GM13977 (cell line): ENCODE results near the gene SLC39A7.

Experiments
- DNase-seq: peaks from one replicate; pipeline ENCODE4 v3.0.0; 2012; ENCODE audit warnings: low spot score
- in situ Hi-C: fragments of 300-500 bp; cut with MboI; formaldehyde crosslinking; loops from one replicate; pipeline ENCODE4 v1.12.0; 2022; ENCODE audit warnings: low sequenced_read_pairs, low pct_unique_long_range_greater_than_20kb, mixed read lengths, inconsistent platforms; ENCODE audit not compliant: unreplicated experiment
- TF ChIP-seq, protein P1 (sequence below): IDR thresholded peaks from 2 replicates; pipeline ENCODE4 v1.5.1; 2012; ENCODE audit warnings: mild to moderate bottlenecking, control low read depth; ENCODE audit not compliant: insufficient read depth; ENCODE audit errors: extremely low read depth, missing control alignments

SLC39A7 gene

GRCh38 chr6:33174784-33175183 lies 25.9 kb upstream of the SLC39A7 start:
- no peak for DNase-seq
- TF ChIP-seq, protein P1, sequence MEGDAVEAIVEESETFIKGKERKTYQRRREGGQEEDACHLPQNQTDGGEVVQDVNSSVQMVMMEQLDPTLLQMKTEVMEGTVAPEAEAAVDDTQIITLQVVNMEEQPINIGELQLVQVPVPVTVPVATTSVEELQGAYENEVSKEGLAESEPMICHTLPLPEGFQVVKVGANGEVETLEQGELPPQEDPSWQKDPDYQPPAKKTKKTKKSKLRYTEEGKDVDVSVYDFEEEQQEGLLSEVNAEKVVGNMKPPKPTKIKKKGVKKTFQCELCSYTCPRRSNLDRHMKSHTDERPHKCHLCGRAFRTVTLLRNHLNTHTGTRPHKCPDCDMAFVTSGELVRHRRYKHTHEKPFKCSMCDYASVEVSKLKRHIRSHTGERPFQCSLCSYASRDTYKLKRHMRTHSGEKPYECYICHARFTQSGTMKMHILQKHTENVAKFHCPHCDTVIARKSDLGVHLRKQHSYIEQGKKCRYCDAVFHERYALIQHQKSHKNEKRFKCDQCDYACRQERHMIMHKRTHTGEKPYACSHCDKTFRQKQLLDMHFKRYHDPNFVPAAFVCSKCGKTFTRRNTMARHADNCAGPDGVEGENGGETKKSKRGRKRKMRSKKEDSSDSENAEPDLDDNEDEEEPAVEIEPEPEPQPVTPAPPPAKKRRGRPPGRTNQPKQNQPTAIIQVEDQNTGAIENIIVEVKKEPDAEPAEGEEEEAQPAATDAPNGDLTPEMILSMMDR: no peak
- in situ Hi-C loops: no loop called here

GRCh38 chr6:33175436-33176069 lies 25.1 kb upstream of the SLC39A7 start:
- DNase-seq: no peak
- TF ChIP-seq, protein P1: no peak
- in situ Hi-C loops: no loop called here

DNA sequence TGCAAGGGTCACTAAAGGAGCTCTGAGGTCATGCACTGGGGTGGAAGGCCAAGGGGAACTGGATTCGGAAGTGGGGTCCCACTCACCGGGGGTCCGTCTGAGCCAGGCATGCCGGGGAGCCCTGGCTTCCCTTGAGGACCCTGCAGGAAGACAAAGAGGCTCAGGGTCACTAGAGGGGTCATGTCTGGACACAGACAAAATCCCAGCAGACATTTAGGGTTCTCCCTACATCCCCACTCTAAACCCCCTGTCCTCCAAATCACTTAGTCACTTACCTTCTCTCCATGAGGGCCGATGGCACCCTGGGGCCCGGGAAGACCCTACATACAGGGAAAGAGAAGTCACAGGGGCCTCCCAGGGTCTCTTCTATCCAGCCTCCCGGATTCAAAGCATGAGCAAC lies 23.8 kb upstream of the SLC39A7 start:
- TF ChIP-seq, protein P1: no peak
- in situ Hi-C loops: no loop called here
- DNase-seq: no peak

DNA sequence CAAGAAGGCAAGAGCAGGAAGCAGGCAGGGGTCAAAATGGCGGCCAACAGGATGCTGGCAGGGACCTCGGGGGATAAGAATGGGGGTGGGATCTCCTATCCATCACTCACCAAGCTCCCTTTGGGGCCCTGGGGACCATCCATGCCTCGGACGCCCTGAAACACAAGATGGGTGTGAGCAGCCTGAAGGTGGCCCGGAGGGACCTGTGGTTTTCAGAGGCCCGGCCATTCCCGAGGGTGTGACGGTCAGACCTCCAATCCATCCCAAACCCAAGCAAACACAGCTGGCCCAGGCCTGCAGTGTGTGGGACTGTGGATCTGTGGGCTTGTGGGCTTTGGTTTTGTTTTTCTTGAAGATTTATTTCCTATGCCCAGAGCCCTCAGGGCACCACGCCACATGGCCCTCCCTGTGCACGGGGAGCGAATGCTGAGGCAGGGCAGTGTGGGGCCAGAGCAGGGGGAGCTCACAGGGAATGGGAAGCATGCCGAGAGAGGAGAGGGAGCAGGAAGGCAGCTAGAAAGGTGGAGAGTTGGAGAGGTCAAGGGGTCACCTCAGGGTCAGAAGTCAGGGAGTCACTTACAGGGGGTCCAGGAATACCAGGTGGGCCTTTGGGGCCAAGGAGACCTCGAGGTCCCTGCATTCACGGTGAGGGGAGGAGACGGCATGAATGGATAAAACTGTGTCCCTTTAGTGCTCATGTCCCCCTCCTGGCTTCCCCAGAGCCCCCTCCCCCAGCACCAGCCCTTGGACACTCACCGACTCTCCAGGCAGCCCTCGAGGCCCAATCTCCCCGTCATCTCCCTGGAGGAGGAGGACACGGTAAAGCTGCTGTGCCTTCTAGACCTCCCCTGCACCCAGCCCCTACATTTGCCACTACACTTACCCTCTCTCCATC lies 22.9 kb upstream of the SLC39A7 start:
- TF ChIP-seq, protein P1: no peak
- in situ Hi-C loops: no loop called here
- no peak for DNase-seq

DNA sequence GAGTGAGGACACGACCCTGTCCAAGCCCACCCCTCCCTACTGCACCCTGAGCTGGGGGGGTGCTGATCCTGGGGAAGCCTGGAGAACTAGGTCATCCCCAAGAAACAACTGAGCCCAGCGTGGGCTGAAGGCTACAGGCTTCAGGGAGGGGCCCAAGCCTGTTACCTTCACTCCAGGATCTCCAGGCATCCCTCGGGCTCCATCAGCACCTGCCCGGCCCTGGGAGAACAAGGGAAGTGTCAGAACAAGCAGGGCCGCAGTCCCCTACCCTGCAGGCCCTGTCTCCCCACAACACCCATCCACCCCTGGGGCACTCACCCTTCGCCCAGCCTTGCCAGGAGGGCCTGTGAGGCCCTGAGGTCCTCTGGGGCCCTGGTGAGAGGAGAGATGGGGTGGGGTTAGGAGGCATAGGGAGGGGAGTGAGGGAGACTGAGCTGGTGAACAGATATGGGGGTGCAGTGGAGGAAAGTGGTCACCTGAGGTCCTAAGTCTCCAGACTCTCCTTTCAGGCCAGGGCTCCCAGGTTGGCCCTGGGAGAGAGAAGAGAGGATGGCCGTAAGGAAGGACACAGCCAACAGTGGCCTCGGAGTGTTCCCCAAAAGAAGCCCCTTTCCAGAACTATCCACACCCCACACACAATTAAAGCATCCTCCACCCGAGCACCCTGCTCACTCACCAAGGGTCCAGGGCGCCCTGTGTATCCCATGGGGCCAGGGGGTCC lies 21.8 kb upstream of the SLC39A7 start:
- TF ChIP-seq, protein P1: no peak
- in situ Hi-C loops: no loop called here
- no peak for DNase-seq

DNA sequence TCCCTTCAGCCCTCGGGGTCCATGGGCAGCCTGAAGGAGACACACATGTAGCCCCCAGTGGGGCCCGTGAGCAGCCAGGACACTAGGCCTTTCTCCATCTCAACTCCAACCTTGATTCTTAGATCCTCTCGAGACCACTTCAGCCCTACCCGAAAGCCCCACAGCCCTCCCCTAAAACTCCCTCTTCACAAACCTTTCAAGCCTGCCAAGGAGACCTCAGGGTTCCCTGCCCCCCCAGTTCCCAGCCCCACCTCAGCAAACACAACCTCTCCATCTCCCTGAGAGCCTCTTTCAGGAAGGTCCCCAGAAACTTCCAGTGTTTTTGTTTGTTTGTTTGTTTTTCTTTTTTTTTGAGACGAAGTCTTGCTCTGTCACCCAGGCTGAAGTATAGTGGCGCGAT lies 19.5 kb upstream of the SLC39A7 start:
- TF ChIP-seq, protein P1: no peak
- in situ Hi-C loops: no loop called here
- no peak for DNase-seq
